HepG2 (cell line): ENCODE measurements around the gene ODAD4. TPM values are rescaled to one million over a fixed set of nuclear protein-coding genes. Genes with fewer than 3 reads are reported as not detected.
A peak's percentile ranks its signal among the peaks of the same experiment; 100 is the strongest.

Experiments
- CBX5 ChIP-seq: sonication (generic); formaldehyde crosslinking; IDR thresholded peaks from 2 replicates; pipeline ENCODE4 v1.4.0; 2020; ENCODE audit warnings: missing genetic modification reagents, borderline replicate concordance
- CEBPZ ChIP-seq: IDR thresholded peaks from 2 replicates; pipeline ENCODE4 v1.6.1; 2012; ENCODE audit warnings: low read length, improper control_type of control experiment
- FOXA3 ChIP-seq: IDR thresholded peaks from 2 replicates; pipeline ENCODE4 v1.6.1; 2016; ENCODE audit warnings: missing genetic modification reagents, missing compliant biosample characterization
- FOXM1 ChIP-seq: sonication (generic); formaldehyde crosslinking; IDR thresholded peaks from 2 replicates; pipeline ENCODE4 v1.5.0; 2020; ENCODE audit warnings: missing genetic modification reagents
- GATAD2A ChIP-seq: IDR thresholded peaks from 2 replicates; pipeline ENCODE4 v1.6.1; 2016
- MBNL3 ChIP-seq: fragments of 250-450 bp; sonication (Bioruptor Pico); conservative IDR thresholded peaks from 2 replicates; pipeline ENCODE4 v1.8.0; 2022; ENCODE audit warnings: mild to moderate bottlenecking, inconsistent platforms
- MLX ChIP-seq: IDR thresholded peaks from 2 replicates; pipeline ENCODE4 v1.6.1; 2016
- TEAD2 ChIP-seq: sonication (generic); formaldehyde crosslinking; IDR thresholded peaks from 2 replicates; pipeline ENCODE4 v1.9.0; 2021; ENCODE audit warnings: missing genetic modification reagents
- ZFP1 ChIP-seq: IDR thresholded peaks from 2 replicates; pipeline ENCODE4 v1.6.1; 2016
- ZFP62 ChIP-seq: sonication (generic); formaldehyde crosslinking; IDR thresholded peaks from 2 replicates; pipeline ENCODE4 v1.4.0; 2020; ENCODE audit warnings: missing genetic modification reagents
- ZXDC ChIP-seq: sonication (generic); formaldehyde crosslinking; IDR thresholded peaks from 2 replicates; pipeline ENCODE4 v1.5.0; 2020; ENCODE audit warnings: mild to moderate bottlenecking, missing genetic modification reagents
- polyA plus RNA-seq, 8 experiments: library from polyadenylated mRNA; depleted of rRNA in 3 of 8; stranded (reverse) in 7 of 8; unstranded in 1 of 8; fragments of >200 nt; fragmentation: Illumina TruSeq in 4 of 8; extraction: Trizol in 4 of 8; gene quantifications; 2 replicates each; pipeline versions ENCODE4 v1.2.1 to v1.2.3, GENCODE V29; 2011 to 2016; ENCODE audit warnings: low read depth in 4 of 8, missing spikeins in 1 of 8, mixed read lengths in 1 of 8; ENCODE audit not compliant: insufficient read depth in 1 of 8
- total RNA-seq, 5 experiments: library from RNA; depleted of rRNA; stranded (reverse); fragments of >200 nt; fragmentation: Illumina TruSeq; extraction: Trizol; gene quantifications; 2 replicates each; pipeline ENCODE4 v1.2.3, GENCODE V29; 2016; ENCODE audit warnings: low read depth in 1 of 5
- TF ChIP-seq, protein P1 (sequence below), 2 experiments: IDR thresholded peaks; 2 replicates each; pipeline ENCODE4 v1.6.1; 2011 to 2012; ENCODE audit warnings: low read length in 2 of 2, borderline replicate concordance in 1 of 2, low read depth in 1 of 2, mild to moderate bottlenecking in 1 of 2, moderate library complexity in 1 of 2
- TF ChIP-seq, protein P2 (sequence below): IDR thresholded peaks from 2 replicates; pipeline ENCODE4 v1.4.0; 2020; ENCODE audit warnings: mild to moderate bottlenecking, missing genetic modification reagents

ODAD4 gene
- total and polyA plus RNA-seq, 2 of the 13 experiments (the other 11 are each of a cell fraction or from before 2014, with no cell fraction given): 0.48 to 0.53 TPM

GRCh38 chr17:41919165-41919817 lies 11.1 kb upstream of the ODAD4 start (continued):
- no peak for TF ChIP-seq MLX (CRISPR knock-in tag)
- TF ChIP-seq, protein P1, sequence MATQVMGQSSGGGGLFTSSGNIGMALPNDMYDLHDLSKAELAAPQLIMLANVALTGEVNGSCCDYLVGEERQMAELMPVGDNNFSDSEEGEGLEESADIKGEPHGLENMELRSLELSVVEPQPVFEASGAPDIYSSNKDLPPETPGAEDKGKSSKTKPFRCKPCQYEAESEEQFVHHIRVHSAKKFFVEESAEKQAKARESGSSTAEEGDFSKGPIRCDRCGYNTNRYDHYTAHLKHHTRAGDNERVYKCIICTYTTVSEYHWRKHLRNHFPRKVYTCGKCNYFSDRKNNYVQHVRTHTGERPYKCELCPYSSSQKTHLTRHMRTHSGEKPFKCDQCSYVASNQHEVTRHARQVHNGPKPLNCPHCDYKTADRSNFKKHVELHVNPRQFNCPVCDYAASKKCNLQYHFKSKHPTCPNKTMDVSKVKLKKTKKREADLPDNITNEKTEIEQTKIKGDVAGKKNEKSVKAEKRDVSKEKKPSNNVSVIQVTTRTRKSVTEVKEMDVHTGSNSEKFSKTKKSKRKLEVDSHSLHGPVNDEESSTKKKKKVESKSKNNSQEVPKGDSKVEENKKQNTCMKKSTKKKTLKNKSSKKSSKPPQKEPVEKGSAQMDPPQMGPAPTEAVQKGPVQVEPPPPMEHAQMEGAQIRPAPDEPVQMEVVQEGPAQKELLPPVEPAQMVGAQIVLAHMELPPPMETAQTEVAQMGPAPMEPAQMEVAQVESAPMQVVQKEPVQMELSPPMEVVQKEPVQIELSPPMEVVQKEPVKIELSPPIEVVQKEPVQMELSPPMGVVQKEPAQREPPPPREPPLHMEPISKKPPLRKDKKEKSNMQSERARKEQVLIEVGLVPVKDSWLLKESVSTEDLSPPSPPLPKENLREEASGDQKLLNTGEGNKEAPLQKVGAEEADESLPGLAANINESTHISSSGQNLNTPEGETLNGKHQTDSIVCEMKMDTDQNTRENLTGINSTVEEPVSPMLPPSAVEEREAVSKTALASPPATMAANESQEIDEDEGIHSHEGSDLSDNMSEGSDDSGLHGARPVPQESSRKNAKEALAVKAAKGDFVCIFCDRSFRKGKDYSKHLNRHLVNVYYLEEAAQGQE (IDR thresholded peaks at IDR 0.05; ENCODE audit: borderline replicate concordance in 1 of 2, low read depth in 1 of 2, low read length in 2 of 2): peak in 1 of 2 experiments; percentile 60; a peak in 1 of 4 replicates
- no peak for TF ChIP-seq TEAD2 (CRISPR knock-in tag)
- no peak for TF ChIP-seq MBNL3 (CRISPR knock-in tag)
- TF ChIP-seq ZFP62: no peak
- TF ChIP-seq GATAD2A (CRISPR knock-in tag): no peak
- no peak for TF ChIP-seq FOXA3 (CRISPR knock-in tag)
- TF ChIP-seq FOXM1 (CRISPR knock-in tag): no peak
- TF ChIP-seq ZXDC: no peak
- TF ChIP-seq CEBPZ: no peak
- TF ChIP-seq, protein P2, sequence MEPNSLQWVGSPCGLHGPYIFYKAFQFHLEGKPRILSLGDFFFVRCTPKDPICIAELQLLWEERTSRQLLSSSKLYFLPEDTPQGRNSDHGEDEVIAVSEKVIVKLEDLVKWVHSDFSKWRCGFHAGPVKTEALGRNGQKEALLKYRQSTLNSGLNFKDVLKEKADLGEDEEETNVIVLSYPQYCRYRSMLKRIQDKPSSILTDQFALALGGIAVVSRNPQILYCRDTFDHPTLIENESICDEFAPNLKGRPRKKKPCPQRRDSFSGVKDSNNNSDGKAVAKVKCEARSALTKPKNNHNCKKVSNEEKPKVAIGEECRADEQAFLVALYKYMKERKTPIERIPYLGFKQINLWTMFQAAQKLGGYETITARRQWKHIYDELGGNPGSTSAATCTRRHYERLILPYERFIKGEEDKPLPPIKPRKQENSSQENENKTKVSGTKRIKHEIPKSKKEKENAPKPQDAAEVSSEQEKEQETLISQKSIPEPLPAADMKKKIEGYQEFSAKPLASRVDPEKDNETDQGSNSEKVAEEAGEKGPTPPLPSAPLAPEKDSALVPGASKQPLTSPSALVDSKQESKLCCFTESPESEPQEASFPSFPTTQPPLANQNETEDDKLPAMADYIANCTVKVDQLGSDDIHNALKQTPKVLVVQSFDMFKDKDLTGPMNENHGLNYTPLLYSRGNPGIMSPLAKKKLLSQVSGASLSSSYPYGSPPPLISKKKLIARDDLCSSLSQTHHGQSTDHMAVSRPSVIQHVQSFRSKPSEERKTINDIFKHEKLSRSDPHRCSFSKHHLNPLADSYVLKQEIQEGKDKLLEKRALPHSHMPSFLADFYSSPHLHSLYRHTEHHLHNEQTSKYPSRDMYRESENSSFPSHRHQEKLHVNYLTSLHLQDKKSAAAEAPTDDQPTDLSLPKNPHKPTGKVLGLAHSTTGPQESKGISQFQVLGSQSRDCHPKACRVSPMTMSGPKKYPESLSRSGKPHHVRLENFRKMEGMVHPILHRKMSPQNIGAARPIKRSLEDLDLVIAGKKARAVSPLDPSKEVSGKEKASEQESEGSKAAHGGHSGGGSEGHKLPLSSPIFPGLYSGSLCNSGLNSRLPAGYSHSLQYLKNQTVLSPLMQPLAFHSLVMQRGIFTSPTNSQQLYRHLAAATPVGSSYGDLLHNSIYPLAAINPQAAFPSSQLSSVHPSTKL: peak; percentile 5; the same call in 1 of the 2 replicates
- no peak for TF ChIP-seq ZFP1 (CRISPR knock-in tag)
- TF ChIP-seq CBX5 (CRISPR knock-in tag): no peak
